ENCODE data around the gene CAPN11.

Gene CAPN11

DNA sequence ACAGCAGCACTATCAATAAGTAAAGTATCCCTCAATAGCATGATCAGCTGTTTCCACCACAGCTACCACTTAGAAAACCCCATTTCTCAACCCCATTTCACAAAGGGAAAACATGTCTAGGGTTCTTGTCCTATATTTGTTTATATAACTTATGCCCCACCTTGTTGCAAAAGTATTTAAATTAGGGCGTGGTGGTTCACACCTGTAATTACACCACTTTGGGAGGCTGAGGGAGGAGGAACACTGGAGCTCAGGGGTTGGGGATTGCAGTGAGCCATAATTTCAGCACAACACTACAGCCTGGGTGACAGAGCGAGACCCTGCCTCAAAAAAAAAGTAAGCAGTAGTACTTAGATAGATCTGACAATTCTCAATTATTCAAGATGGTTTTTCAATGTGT, 35.1 kb upstream of the CAPN11 start:
- TF ChIP-seq, protein P1, sequence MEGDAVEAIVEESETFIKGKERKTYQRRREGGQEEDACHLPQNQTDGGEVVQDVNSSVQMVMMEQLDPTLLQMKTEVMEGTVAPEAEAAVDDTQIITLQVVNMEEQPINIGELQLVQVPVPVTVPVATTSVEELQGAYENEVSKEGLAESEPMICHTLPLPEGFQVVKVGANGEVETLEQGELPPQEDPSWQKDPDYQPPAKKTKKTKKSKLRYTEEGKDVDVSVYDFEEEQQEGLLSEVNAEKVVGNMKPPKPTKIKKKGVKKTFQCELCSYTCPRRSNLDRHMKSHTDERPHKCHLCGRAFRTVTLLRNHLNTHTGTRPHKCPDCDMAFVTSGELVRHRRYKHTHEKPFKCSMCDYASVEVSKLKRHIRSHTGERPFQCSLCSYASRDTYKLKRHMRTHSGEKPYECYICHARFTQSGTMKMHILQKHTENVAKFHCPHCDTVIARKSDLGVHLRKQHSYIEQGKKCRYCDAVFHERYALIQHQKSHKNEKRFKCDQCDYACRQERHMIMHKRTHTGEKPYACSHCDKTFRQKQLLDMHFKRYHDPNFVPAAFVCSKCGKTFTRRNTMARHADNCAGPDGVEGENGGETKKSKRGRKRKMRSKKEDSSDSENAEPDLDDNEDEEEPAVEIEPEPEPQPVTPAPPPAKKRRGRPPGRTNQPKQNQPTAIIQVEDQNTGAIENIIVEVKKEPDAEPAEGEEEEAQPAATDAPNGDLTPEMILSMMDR (IDR thresholded peaks at IDR 0.05; ENCODE audit: insufficient read depth, low read depth, low read length, missing control alignments), result no peak
- H3K4me3 ChIP-seq (ENCODE audit: low read depth, low read length), result no peak overlapping the region
- no peak for DNase-seq (ENCODE audit: low read depth)

DNA sequence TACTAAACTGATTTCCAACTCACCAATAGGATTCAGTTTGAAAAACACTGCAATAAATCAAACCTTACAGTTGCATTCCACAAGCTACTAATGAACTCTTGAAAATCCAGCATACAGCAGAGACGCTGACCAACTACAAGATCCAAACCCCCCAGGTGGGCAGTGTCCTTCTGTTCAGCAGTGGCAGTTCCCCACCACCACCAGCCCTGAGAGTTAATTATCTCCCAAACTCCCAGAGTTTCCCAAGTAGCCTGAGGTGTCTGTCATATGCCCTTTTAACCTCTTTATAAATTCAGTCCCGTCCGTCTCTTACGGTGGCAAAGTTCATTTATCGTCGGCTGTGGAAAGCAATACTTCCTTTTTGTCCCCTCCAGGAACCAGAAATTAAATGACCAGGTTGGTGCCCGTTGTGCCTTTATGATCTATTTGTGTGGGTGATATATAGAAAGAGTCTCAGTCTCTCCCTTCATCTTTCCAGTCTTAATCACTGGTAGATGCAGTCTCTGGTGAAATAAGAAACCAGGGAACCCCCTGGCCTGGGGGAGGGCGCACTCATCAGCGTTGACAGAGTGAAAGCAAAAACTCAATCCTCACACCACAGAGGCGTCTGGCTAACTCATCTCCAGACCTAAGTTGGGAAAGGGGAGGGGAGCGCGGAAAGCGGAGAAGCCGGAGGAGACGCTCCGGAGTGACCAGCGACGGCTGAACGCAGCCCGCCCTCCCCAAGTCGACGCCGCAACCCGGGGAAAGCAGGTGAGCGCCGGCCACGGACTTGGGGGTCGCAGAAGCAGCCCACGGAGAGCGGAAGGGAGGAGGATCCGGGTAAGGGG, 32.1 kb upstream of the CAPN11 start:
- peak overlapping the region; percentile 91 for H3K4me3 ChIP-seq (ENCODE audit: low read depth, low read length)
- TF ChIP-seq, protein P1 (IDR thresholded peaks at IDR 0.05; ENCODE audit: insufficient read depth, low read depth, low read length, missing control alignments), result no peak
- DNase-seq (ENCODE audit: low read depth), result peak; percentile 82

DNA sequence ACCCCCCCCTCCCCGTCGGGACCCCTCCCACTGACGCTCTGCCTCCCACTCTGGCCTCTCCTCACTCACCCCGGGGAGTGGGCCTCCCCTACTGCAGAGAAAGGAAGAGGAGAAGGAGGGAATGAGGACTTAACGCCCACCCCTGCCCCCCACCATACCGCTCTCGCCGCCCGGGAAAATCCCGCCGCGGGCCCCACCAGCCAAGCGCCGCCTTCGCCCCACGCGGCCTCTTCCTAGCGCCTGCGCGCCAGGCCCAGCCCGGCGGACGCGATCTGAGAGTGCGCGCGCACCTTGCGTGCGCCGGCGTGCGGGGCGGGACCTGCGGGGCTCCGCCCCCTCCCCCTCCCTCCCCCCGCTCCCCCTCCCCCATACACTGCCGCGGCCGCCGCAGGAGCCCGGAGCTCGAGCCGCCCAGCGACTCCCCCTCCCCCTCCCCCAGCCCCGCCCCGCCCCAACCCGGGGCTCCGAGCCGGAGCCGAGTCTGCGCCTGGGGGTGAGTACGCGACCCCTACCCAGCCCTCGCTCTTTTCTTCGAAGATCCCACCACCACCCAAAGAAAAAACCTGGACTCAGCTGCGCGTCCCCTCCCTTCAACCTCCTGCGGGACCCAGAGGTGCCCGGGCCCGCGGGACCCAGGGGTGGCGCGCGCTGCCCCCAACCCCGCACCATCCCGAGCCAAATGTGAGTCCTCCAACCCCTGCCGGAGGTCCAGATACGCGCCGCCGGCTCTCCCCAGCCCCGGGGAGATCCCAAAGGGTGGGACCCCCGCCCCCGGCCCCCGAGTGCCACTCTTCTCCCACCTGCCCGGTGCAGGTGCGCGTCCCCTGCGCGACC, 31.2 kb upstream of the CAPN11 start, which contains the start of the genes MRPL14 and TMEM63B:
Gene MRPL14, minus strand, starts transcription at position 267 of the 834 bp plus-strand sequence. CDS start 10,841 bp downstream, outside the sequence.
Gene TMEM63B, plus strand, starts transcription at position 369 of the 834 bp plus-strand sequence. CDS start 7,031 bp downstream, outside the sequence.
- TF ChIP-seq, protein P1 (IDR thresholded peaks at IDR 0.05; ENCODE audit: insufficient read depth, low read depth, low read length, missing control alignments), result no peak
- H3K4me3 ChIP-seq (ENCODE audit: low read depth, low read length), result peak within 1 kb of the TSS; percentile 91
- peak; percentile 95 for DNase-seq (ENCODE audit: low read depth)

DNA sequence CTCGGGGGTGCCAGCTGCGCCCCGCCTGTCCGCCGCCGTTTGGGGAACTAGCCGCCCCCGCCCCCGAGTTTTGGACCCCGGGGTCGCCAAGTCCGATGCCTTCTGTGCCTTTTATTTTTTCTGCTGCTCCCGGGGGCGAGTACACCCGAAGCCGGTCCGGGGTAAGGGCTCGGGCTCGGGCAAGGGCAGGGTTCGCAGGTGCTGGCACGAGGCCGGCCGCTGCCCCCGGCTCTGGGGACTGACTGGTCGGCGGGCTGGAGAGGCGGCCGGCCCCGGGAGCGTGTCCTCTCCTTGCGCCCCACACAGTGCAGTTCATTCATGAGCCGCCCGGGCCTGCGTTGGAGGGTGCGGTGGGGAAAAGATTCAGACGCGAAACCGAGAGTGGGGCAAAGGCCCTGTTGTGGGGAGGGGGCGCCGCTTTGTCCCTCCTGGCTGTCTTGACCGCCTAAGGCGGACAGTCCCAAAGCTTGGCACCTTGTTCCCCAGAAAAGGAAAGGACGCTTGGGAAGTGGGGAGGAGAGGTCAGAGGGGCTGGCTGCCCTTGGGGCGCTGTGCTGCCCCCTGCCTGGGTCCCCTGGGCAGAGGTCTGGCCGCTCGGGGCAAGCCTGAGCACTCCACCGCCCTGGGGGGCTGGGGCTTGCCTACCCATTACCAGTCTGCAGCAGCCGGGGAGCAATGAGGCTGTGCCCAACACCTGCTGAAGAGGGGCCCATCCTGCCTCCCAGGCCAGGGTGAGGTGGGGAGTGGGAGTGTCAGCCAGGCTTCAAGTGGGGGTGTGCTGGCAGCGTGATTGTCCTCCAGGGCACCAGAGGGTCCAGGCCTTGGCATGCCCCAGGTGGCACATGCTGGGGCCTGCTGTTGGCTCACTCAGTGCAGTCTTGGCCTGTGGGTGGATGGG, 30.4 kb upstream of the CAPN11 start:
- TF ChIP-seq, protein P1 (IDR thresholded peaks at IDR 0.05; ENCODE audit: insufficient read depth, low read depth, low read length, missing control alignments), result no peak
- H3K4me3 ChIP-seq (ENCODE audit: low read depth, low read length), result peak overlapping the region; percentile 91
- DNase-seq (ENCODE audit: low read depth), result peak; percentile 41

DNA sequence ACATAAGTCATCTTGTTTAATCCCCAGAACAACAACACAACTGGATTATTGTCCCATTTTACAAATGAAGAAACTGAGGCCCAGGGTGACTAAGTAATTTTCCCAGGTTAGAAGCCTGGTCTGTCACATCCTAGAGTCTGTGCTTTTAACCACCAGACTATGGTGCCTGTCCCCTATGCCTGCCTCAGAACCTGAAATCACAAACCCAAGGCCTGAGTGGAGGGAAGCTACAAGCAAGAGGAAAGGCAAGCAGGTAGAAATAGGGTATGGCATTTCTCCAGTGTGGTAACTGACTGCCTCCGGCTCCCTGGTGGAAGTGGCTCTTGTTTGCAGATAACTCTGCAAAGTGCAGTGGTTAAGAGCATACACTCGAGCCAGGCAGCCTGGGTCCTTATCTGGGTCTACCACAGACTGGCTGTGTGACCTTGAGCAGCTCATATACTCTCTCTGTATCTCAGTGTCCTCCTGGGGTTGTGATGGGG, 28.7 kb upstream of the CAPN11 start:
- no peak overlapping the region for H3K4me3 ChIP-seq (ENCODE audit: low read depth, low read length)
- DNase-seq (ENCODE audit: low read depth), result no peak
- TF ChIP-seq, protein P1 (IDR thresholded peaks at IDR 0.05; ENCODE audit: insufficient read depth, low read depth, low read length, missing control alignments), result no peak

DNA sequence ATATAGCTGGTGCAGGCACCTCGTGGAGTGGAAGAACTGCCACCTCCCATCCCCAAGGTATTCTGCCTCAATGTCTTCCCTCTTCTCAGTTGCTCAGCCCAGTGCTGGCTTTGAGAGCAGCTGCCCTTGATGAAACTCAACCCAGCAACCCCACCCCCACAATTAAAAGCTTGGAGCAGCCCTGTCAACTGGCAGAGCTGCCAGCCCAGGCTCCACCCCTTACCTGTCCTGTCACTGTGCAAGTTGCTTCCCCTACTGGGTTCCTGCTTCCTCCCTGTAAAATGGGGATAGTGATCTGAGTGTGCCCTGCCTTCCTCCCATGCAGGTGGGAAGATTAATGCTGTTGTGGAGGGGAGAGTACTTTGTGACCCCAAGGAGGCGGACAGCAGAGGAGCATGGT, 26.7 kb upstream of the CAPN11 start:
- no peak for DNase-seq (ENCODE audit: low read depth)
- no peak overlapping the region for H3K4me3 ChIP-seq (ENCODE audit: low read depth, low read length)
- TF ChIP-seq, protein P1 (IDR thresholded peaks at IDR 0.05; ENCODE audit: insufficient read depth, low read depth, low read length, missing control alignments), result no peak

Data from GM12865 (cell line).